Motor neuron (in vitro differentiated cells): ENCODE measurements around the gene ZNF467. TPM values are rescaled to one million over a fixed set of nuclear protein-coding genes. Genes with fewer than 3 reads are reported as not detected.

Experiments
- ATAC-seq, 8 experiments: fragments of 200-7000 bp; cut with Tn5 transposase; replicated peaks in 6 of 8; 2 replicates each; pipeline ENCODE4 v1.8.0; 2021; ENCODE audit warnings: mild to moderate bottlenecking in 8 of 8, moderate library complexity in 8 of 8
- H3K27ac ChIP-seq, 2 donors: fragments of 250-450 bp; sonication (Bioruptor Pico); 2 replicates each; pipeline ENCODE4 v1.9.0; 2021; ENCODE audit warnings: antibody characterized with exemption in 2 of 2, mild to moderate bottlenecking in 2 of 2, moderate library complexity in 1 of 2
- H3K4me1 ChIP-seq, 2 donors: fragments of 250-450 bp; sonication (Bioruptor Pico); replicated peaks in 1 of 2; 2 replicates each; pipeline ENCODE4 v1.6.1; 2021; ENCODE audit warnings: antibody characterized with exemption in 2 of 2, mild to moderate bottlenecking in 2 of 2, moderate library complexity in 1 of 2
- H3K4me3 ChIP-seq, 5 donors: fragments of 250-450 bp; sonication (Bioruptor Pico); 2 replicates each; pipeline ENCODE4 v1.9.0; 2021; ENCODE audit warnings: antibody characterized with exemption in 5 of 5, mild to moderate bottlenecking in 5 of 5, moderate library complexity in 4 of 5
- WGBS, 10 experiments: fragments of 450-650 bp; shearing (Covaris generic); methylation state at CpG; one replicate each; pipeline ENCODE4 v1.0.0; 2022; 5-methylcytosine and 5-hydroxymethylcytosine counted together
- in situ Hi-C, 9 experiments: fragments of 400-800 bp; cut with MboI; loops; one replicate each; pipeline ENCODE4 v1.15.0; 2021; ENCODE audit warnings: low sequenced_read_pairs in 9 of 9, low pct_unique_long_range_greater_than_20kb in 2 of 9; ENCODE audit not compliant: unreplicated experiment in 9 of 9
- total RNA-seq, 8 experiments: library from RNA; unstranded; fragments of 300-600 nt; gene quantifications; 2 replicates each; pipeline versions ENCODE4 v1.2.3 to v1.2.4, GENCODE V29; 2022

Gene ZNF467
- total RNA-seq, 8 experiments from 2014 or later, result 0.71 to 7.7 (median 5.1) TPM

DNA sequence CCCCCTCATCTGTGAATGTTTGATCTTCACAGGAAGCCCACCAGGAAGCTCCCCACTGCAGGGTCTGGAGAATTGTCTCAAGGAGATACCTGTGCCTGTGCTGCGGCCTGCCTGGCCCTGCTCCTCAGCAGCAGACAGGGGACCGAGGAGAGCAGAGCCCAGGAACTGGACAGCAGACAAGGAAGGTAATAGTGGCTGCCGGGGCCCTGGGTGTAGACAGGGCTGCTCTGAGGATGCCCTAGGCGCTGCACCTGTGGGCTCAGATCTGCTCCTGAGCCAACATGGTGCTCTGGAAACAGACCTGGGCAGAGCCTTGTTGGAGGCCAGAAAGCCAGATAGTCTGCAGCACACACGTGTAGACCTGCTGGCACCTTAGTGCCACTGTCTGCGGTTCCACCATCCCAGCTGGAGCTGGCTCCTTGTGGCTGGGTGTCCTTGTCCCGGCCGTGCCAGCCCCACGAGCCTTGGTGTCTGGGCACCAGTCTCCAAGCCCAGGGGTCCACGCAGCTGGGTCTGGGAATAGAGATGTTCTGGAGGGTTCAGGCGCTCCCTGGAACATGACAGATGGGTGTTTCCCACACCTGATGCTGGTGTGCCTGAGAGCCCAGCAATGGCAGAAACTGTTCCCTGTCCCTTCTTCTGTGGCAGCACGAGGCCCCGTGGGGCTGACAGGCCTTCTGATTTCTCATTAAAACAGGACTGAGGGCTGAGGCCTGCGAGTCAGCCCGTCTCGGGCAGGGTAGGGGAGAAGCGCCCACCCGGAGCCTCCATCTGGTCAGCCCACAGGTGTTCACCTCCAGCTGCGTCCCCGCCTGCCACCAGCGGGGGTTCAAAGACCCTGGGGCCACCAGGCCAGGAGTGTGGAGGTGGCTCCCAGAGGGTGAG is 44.7 kb downstream of the ZNF467 start:
- no peak for ATAC-seq
- 67 to 99% (median 92%) methylated on average over 2 to 11 of the region's 21 CpGs; no CpG with 5 or more reads in 4 of the 10 experiments for WGBS, 10 experiments
- H3K27ac ChIP-seq, result no peak overlapping the region
- no peaks in the 10 kb centered on the region for H3K4me1 ChIP-seq
- H3K4me3 ChIP-seq, result no peak overlapping the region
- in situ Hi-C loops, result no loop called here

DNA sequence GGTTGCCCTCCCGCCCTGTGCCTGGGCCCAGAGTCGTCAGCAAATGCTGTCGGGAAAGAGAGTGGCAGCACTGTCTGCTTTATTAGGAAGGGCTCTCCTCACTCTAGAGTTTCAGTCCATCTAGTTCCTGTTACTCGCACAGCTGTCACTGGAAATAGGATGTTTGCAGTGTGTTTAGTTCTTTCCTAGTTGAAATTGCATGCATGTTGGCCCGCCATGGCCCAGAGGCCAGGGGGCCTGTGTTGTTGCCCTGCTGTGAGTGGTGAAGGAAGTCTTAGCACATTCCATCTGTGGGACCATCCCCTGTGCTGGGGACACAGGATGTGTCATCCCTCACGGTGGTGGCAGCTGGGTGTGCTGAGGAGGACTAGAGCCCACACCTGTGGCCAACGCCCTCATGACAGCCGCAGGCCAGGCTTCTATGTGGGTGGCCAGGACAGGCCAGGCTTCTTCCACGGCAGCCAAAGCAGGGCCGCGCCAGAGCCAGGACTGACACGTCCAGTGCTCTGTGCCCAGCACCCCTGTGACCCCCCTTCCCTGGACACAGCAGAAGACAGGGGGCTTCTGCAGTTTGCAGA is 45.4 kb downstream of the ZNF467 start:
- in situ Hi-C loops, result no loop called here
- WGBS, 10 experiments, result 60 to 100% (median 92%) methylated on average over 1 to 5 of the region's 12 CpGs; no CpG with 5 or more reads in 2 of the 10 experiments
- ATAC-seq, result no peak
- no peak overlapping the region for H3K27ac ChIP-seq
- H3K4me3 ChIP-seq, result no peak overlapping the region
- no peaks in the 10 kb centered on the region for H3K4me1 ChIP-seq

GRCh38 chr7:149727053-149727898 is 46.1 kb downstream of the ZNF467 start:
- 67 to 91% (median 80%) methylated on average over 1 to 8 of the region's 13 CpGs; no CpG with 5 or more reads in 1 of the 10 experiments for WGBS, 10 experiments
- H3K4me1 ChIP-seq, result no peaks in the 10 kb centered on the region
- ATAC-seq, result no peak
- no peak overlapping the region for H3K27ac ChIP-seq
- in situ Hi-C loops, result no loop called here
- H3K4me3 ChIP-seq, result no peak overlapping the region

- no peak overlapping the region for H3K4me3 ChIP-seq
- WGBS, 10 experiments, result 80 to 100% (median 80%) methylated on average over 1 to 3 of the region's 6 CpGs; no CpG with 5 or more reads in 5 of the 10 experiments
- in situ Hi-C loops, result no loop called here
- H3K4me1 ChIP-seq, result no peaks in the 10 kb centered on the region
- no peak for ATAC-seq
- no peak overlapping the region for H3K27ac ChIP-seq
Observed at GRCh38 chr7:149725916-149726315, 47.5 kb downstream of the ZNF467 start.

- Histone ChIP-seq H3K4me1 (peaks cover 0 to 3% of the 10 kb centered on the region in 2 donors), H3K4me3 (no peak overlapping the region), H3K27ac (no peak overlapping the region)
- in situ Hi-C loops, result no loop called here
- WGBS, 10 experiments, result 87 to 100% (median 97%) methylated on average over 1 to 4 of the region's 12 CpGs; no CpG with 5 or more reads in 6 of the 10 experiments
- no peak for ATAC-seq
Observed at GRCh38 chr7:149725426-149725821, 48.0 kb downstream of the ZNF467 start.

DNA sequence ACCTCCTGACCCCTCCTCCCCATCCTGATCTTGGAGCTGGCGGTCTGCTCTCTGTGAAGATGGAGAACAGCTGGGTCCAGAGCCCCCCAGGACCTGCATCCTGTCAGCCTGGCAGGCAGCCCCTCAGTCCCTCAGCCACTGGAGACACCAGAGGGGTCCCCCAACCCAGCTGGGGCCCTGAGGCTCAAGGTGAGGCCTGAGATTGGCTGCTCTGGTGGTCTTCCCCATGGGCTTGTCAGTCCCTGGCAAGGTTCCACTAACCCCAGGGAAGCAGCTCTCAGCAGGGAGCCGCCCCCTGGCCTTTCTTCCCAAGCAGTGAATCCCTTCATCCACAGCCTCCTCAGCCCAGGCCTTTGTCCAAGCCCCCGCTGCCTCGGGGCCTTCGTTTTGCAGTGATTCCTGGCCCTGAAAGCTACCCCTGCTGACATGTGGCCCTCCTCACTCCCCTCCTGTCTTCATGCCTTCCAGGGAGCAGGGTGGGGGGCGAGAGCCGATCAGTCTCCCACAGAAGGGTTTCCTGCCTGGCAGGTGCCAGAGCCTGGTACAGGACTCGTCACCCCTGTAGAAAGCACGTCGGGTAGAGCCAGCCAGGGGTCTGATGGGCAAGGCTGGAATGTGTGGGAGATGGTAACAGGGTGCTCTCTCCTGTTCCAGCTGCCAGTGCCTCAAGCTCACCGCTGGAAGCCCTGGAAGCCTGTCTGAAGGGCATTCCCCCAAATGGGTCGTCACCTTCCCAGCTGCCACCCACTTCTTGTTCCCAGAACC is 48.5 kb downstream of the ZNF467 start:
- Histone ChIP-seq H3K4me1 (peaks cover 0 to 9% of the 10 kb centered on the region in 2 donors), H3K4me3 (no peak overlapping the region), H3K27ac (no peak overlapping the region)
- in situ Hi-C loops, result no loop called here
- no peak for ATAC-seq
- WGBS, 10 experiments, result 80 to 100% (median 100%) methylated on average over 1 to 3 of the region's 12 CpGs; no CpG with 5 or more reads in 7 of the 10 experiments

GRCh38 chr7:149723795-149724495 is 49.4 kb downstream of the ZNF467 start:
- WGBS, 10 experiments, result 98 to 100% (median 100%) methylated on average over 1 to 8 of the region's 15 CpGs; no CpG with 5 or more reads in 6 of the 10 experiments
- ATAC-seq, result no peak
- no peak overlapping the region for H3K27ac ChIP-seq
- in situ Hi-C loops, result no loop called here
- peaks cover 0 to 10% of the 10 kb centered on the region in 2 donors for H3K4me1 ChIP-seq
- no peak overlapping the region for H3K4me3 ChIP-seq

DNA sequence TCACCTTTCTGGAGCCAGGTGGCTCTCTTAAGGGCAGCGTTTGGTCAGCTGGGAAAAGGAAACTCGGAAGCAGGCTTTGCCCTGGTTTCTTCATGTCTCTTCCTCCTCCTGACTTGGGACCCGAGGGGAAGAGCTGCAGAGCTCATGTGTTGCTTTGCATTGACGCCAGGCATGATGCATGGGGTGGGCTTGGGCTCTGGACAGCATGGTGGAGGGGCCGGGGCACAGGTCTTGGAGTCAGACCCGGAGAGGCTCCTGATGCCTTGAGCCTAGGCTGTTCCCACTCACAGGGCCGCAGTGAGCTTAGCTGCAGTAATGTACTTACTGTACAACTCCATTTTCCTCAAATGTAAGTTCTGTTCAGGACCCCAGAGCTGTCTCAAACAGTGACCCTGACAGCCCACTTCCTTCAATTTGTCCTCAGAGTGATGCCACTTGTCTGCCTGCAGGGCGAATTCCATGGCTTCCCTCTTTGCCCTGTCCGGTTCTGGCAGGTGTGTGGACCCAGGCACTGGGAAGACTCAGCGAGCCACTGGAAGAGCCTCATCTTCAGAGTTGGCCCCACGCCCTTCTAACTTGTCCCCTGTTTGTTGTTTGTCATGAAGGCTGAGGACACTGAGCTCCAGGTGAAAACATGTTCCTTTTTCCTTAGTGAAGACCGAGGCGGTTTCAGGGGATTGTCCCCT is 50.2 kb downstream of the ZNF467 start:
- Histone ChIP-seq H3K27ac (no peak overlapping the region), H3K4me1 (peaks cover 0 to 10% of the 10 kb centered on the region in 2 donors), H3K4me3 (no peak overlapping the region)
- in situ Hi-C loops, result no loop called here
- 88 to 100% (median 97%) methylated on average over 1 to 6 of the region's 13 CpGs; no CpG with 5 or more reads in 7 of the 10 experiments for WGBS, 10 experiments
- ATAC-seq, result no peak

GRCh38 chr7:149722356-149722957 is 50.9 kb downstream of the ZNF467 start:
- Histone ChIP-seq H3K27ac (no peak overlapping the region), H3K4me1 (peaks cover 0 to 10% of the 10 kb centered on the region in 2 donors), H3K4me3 (no peak overlapping the region)
- no peak for ATAC-seq
- in situ Hi-C loops, result no loop called here
- 70 to 100% (median 92%) methylated on average over 1 to 2 of the region's 20 CpGs; no CpG with 5 or more reads in 6 of the 10 experiments for WGBS, 10 experiments

- WGBS, 10 experiments, result 80 to 100% (median 90%) methylated on average over 1 to 6 of the region's 16 CpGs; no CpG with 5 or more reads in 5 of the 10 experiments
- in situ Hi-C loops, result no loop called here
- H3K4me3 ChIP-seq, result no peak overlapping the region
- no peak for ATAC-seq
- peaks cover 2 to 10% of the 10 kb centered on the region in 2 donors for H3K4me1 ChIP-seq
- no peak overlapping the region for H3K27ac ChIP-seq
Observed at GRCh38 chr7:149721084-149721601, 52.2 kb downstream of the ZNF467 start.
